A549 treated with Hydrocortisone at 1 μM for 4 hours (cell line): Measurements from ENCODE around the gene NLK. TPM values are rescaled to one million over a fixed set of nuclear protein-coding genes. Genes with fewer than 3 reads are reported as not detected.

ENCODE experiments used
- total RNA-seq: library from RNA; stranded (reverse); fragments of 200-300 nt; extraction: Qiagen RNA extraction; gene quantifications from 5 replicates; pipeline ENCODE4 v1.2.3, GENCODE V29; 2022

Gene NLK
- total RNA-seq = 8.0 to 11.6 TPM (median 10.2 TPM) in 5 replicates

GRCh38 chr17:28042657-28042720 is at the start of gene NLK:
Gene NLK (plus strand): TSS chr17:28042677. CDS start chr17:28042874, 197 bp downstream.

Other genes starting within 250 kb of the NLK start
- 0.14 to 0.24 TPM (median 0.18 TPM) in 5 replicates for gene NOS2, start 242.1 kb upstream of the NLK start, total RNA-seq
- gene LYRM9, start 149.3 kb upstream of the NLK start, total RNA-seq = 1.2 to 2.1 TPM (median 1.7 TPM) in 5 replicates